Stimulated activated CD4-positive, alpha-beta T cell treated with anti-CD3 and anti-CD28 coated beads, Interleukin-15, amount 100 ng/mL, for 48 hours (primary cell): ENCODE data around the gene DLK2.

Experiments
- DNase-seq, 2 donors: peaks; one replicate each; pipeline ENCODE4 v3.0.0-alpha.2; 2020; ENCODE audit warnings: low read depth in 2 of 2

Gene DLK2

GRCh38 chr6:43453831-43454230 is 1.5 kb downstream of the DLK2 start:
- DNase-seq = no peak

GRCh38 chr6:43452896-43453295 is 2.5 kb downstream of the DLK2 start:
- no peak for DNase-seq

- DNase-seq = no peak
Measured at GRCh38 chr6:43451939-43452338, 3.4 kb downstream of the DLK2 start.

- no peak for DNase-seq
Measured at GRCh38 chr6:43451348-43451747, 4.0 kb downstream of the DLK2 start.

GRCh38 chr6:43450699-43451131 is 4.6 kb downstream of the DLK2 start:
- DNase-seq = no peak

GRCh38 chr6:43448916-43449315 is 6.4 kb downstream of the DLK2 start:
- no peak for DNase-seq

GRCh38 chr6:43447604-43448003 is 7.7 kb downstream of the DLK2 start:
- DNase-seq = no peak

GRCh38 chr6:43445576-43445975 is 9.8 kb downstream of the DLK2 start:
- no peak for DNase-seq

- no peak for DNase-seq
Measured at GRCh38 chr6:43444582-43444981, 10.8 kb downstream of the DLK2 start.

- DNase-seq = no peak
Measured at GRCh38 chr6:43444036-43444435, 11.3 kb downstream of the DLK2 start.

GRCh38 chr6:43442935-43443334 is 12.4 kb downstream of the DLK2 start:
- DNase-seq = no peak

GRCh38 chr6:43437700-43438099 is 17.6 kb downstream of the DLK2 start:
- no peak for DNase-seq

GRCh38 chr6:43436577-43437282 is 18.6 kb downstream of the DLK2 start:
- DNase-seq = no peak

- DNase-seq = no peak
Measured at GRCh38 chr6:43435682-43436437, 19.5 kb downstream of the DLK2 start.

- DNase-seq = no peak
Measured at GRCh38 chr6:43434943-43435342, 20.4 kb downstream of the DLK2 start.

GRCh38 chr6:43434001-43434840 is 21.1 kb downstream of the DLK2 start:
- DNase-seq = no peak

GRCh38 chr6:43433148-43433547 is 22.2 kb downstream of the DLK2 start:
- DNase-seq = no peak

- no peak for DNase-seq
Measured at GRCh38 chr6:43432009-43432945, 23.1 kb downstream of the DLK2 start.

GRCh38 chr6:43428874-43429273 is 26.5 kb downstream of the DLK2 start:
- no peak for DNase-seq

- DNase-seq = no peak
Measured at GRCh38 chr6:43428112-43428570, 27.2 kb downstream of the DLK2 start.
